ENCODE results near the gene TAP2.
A peak's percentile ranks its signal among the peaks of the same experiment; 100 is the strongest.

The TAP2 gene

DNA sequence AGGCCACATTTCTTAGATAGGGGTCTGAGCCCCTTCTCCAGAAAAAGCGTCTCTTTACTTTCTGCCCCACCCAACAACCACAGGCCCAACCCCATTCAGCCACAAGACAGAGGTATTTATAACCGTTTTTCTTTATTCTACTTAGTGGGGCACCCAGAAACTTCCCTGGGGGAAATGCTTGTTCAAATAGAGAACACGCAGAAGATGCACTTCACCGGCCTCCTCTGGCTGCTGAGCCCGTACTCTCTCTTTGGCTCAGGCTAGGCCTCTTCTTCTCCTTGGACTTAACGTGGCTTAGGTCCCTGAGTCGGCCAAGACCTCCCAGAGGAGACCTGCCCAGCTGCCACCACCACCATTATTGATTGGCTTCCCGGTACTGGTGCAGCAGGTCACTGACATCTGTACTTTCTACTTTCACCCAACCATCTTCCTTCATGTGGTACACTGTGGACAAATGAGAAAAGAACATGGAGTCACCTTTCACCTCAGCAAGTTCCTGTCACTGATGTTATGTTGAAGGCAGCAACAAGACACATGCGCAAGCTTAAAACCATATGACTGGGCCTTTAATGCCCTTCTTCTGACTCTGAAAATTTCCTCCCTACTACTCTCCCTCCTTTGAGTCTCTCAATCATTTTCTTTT is 2.2 kb upstream of the TAP2 start:
- Histone ChIP-seq H3K27ac (peak overlapping the region in 6 of 21 experiments; percentile 13 to 100 (median 60)), H3K4me3 (no peak overlapping the region)

DNA sequence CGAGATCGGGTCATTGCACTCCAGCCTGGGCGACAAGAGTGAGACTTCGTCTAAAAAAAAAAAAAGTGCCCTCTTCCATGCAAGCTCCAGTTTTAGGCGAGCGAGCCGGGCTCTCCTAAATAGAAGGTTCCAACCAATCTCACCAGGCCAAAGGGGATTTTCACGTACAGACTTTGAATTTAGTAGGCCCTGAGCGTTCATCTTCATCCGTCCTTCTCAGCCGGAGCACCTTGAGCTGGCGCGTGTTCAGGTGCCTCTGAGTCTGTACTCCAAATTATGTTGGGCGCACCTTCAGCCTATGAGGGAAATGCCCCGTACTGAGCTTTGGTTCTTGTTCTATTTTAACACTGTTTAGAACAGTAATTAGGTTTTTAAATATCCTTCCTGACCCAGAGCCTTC is 817 bp upstream of the TAP2 start:
- peak overlapping the region in 20 of 21 experiments; percentile 16 to 100 (median 90) for H3K27ac ChIP-seq
- H3K4me3 ChIP-seq: no peak overlapping the region

DNA sequence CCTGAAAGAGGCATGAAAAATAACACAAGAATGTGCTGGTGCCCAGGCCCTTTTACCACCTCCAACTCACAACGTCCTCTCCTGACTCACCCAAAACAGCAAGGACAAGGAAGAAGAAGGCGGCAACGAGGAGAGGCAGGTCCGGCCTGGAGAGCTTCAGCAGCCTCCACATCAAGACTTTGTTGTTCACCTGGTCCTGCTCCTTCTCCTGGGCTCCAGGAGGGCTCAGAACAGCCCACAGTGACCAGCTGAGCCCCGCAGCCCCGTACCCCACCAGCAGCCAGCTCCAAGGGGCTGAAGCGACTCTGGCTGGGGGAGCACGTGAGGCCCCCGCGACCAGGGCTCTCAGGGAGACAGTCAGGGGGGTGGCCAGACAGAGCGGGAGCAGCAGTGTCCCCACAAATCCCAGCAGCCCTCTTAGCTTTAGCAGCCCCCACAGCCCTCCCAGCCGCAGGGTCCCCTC is 857 bp downstream of the TAP2 start:
- peak overlapping the region; percentile 0 to 100 (median 91) for H3K27ac ChIP-seq

DNA sequence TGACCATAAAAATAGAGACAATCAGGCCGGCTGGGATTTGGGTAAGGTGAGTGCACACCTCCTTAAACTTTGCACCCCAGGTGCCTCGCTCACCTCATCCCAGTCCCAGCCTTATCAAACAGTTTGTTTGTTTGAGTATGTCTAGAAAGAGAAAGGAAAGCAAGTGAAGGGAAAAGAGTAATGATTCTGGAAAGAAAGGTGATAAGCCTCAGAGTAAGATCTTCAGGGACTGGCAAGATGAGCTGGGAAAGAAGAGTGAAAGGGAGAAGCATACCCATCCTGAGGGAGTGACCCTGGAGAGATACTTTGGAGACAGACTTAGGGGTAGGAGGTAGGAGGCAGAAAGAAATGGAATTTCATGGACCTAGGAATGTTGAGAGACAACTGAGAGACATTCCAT is 1.7 kb downstream of the TAP2 start:
- no peak overlapping the region for H3K4me3 ChIP-seq
- peak overlapping the region in 1 of 21 experiments; percentile 96 for H3K27ac ChIP-seq

More for the DNA sequence above, 857 bp downstream of the TAP2 start:
- H3K4me3 ChIP-seq: peak overlapping the region; percentile 60 to 99 (median 81)

DNA sequence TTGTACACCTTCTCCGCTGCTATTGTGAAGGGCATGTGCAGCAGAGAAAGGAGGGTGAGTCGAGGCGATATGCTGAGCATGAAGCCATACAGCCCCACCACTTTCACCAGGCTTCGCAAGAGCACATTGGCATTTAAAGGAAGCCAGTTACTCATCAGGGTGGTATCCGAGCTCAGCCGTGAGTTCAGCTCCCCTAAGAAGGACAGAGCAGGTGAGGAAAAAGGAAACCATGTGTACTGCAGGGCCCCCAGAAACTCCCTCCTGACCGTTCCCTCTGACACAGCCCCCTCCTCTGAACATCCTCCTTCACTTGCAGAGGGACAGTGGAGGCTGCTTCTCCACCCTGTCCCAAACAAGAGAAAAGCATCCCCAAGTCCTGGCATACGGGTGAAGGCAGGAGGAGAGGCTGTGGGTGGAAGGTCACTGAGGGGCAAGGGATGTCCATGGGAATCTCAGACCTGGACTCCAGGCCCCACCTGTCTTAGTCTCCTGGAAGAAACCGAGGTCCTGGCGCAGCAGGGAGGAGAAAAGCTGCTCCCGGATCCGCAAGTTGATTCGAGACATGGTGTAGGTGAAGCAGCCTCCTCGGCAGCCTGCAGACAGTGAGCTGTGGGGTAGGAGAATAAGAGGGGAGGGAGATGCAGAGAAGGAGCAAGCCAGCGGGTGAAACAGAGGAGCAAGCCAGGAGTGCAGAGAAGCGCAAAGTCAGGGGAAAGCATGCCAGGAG is 3.2 kb downstream of the TAP2 start:
- H3K4me3 ChIP-seq: no peak overlapping the region
- no peak overlapping the region for H3K27ac ChIP-seq

DNA sequence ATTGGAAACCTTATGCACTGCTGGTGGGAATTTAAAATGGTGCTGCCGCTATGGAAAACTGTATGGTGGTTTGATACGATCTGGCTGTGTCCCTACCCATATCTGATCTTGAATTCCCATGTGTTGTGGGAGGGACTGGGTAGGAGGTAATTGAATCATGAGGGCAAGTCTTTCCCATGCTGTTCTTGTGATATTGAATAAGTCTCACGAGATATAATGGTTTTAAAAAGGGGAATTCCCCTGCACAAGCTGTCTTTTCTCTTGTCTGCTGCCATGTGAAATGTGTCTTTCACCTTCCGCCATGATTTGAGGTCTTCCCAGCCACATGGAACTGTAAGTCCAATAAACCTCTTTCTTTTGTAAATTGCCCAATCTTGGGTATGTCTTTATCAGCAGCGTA is 4.9 kb downstream of the TAP2 start:
- Histone ChIP-seq H3K27ac (no peak overlapping the region), H3K4me3 (no peak overlapping the region)

DNA sequence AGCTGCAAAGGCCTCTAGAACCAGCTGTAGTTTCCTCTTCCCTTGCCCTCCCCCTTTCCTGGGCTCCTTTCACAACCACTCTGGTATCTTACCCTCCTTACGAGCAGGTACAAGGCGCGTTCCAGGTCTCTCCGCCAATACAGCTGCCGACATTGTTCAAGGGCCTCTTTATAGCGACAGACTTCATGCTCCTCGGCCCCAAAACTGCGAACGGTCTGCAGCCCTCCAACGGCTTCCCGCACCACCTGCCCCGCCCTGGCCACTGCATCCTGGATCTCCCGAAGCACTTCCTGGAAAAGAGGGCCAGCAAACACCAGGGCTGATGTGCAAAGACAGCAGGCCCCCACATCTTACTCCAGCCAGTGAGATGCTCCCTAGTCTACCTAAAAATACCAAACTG is 6.0 kb downstream of the TAP2 start:
- no peak overlapping the region for H3K27ac ChIP-seq
- H3K4me3 ChIP-seq: no peak overlapping the region

DNA sequence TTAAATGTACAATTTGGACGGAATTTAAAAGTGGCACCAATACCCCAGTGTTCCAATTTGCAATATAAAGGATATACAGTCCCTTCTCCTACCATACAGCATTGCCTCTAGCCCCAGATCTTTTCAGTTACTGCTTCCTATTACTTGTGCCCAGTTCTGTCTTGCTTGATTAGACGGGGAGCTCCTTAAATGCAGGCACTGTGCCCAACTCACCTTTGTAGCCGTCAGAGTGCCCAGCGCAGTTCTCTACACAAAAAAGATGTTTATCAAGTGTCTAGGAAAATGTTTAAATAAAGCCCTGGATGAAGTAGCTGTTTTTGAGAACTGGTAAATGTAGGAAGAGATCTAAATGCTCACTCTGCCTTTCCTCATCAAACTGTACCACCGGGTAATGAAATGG is 7.6 kb downstream of the TAP2 start:
- Histone ChIP-seq H3K4me3 (no peak overlapping the region), H3K27ac (no peak overlapping the region)

DNA sequence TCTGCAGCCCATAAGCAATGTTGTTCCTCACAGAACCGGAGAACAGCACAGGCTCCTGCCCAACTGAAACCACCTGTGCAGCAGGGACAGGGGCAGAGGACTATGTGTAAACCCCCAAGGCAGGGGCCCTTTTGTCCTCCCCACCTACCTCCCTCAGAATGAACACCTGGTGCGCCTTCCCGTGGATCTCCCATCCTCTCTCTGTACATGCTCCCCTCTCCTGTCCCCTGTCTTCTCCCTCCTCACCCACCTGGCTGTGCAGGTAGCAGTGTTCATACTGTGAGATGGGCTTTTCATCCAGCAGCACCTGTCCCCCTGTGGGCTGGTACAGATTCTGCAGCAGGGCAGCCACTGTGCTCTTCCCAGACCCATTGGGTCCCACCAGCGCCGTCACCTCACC is 8.5 kb downstream of the TAP2 start:
- H3K27ac ChIP-seq: no peak overlapping the region
- H3K4me3 ChIP-seq: no peak overlapping the region

DNA sequence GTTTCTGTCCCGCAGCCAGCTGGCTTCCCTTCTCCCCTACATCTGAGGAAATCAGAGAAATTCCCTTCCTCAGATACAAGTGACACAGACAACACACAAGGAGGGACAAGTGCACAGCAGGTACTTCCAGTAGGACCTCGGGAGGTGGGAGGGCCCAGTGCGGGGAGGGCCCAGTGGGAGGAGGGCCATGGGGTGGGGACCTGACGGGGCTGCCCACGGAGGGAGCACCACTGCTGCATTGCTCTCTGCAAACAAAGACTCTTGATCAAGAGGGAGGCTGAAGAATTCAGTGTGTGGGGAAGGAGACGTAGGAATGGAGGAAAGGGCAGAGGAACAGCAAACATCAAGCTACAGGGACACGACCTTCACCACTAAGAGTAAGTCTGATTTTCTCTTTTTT is 9.0 kb downstream of the TAP2 start:
- H3K4me3 ChIP-seq: no peak overlapping the region

DNA sequence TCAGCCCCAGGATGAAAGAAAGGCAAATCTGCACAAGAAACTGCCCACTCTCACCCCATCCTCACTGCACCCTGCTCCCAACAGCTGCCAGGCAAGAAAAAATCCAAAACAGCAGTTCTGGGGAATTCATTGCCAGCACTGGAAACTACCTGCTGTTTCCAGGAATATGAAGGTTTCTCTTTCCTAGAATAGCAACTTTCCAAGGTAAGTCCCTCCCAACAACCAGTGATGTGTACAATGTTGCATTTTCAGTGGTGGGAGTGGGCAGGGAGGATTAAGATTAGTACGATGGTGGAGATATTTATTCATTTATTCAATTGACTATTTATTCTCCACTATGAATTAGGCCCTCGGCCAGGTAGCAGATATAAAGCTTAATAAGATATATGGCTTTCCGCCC is 11.5 kb downstream of the TAP2 start:
- no peak overlapping the region for H3K27ac ChIP-seq

More for the DNA sequence above, 9.0 kb downstream of the TAP2 start:
- H3K27ac ChIP-seq: no peak overlapping the region

DNA sequence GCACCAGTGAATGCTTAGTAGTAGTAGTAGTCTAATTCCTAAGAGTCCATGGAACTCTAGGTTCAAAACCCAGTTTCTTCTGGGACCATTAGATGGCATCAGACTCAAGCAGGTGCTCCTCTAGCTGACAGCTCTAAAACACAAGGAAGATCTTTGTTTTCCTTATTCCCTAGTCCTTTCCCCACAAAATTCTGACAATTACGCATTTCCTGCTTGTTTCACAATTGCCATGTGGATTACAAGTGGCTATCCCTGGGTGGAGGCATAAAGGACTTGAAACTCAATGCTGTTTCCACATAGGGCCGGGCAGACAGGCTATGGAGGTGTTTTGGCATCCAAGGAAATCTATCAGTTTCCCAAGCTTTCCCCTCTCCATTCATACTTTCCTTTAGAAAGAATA is 12.6 kb downstream of the TAP2 start:
- H3K4me3 ChIP-seq: no peak overlapping the region
- peak overlapping the region in 3 of 21 experiments; percentile 12 to 21 (median 17) for H3K27ac ChIP-seq

More for the DNA sequence above, 11.5 kb downstream of the TAP2 start:
- H3K4me3 ChIP-seq: no peak overlapping the region

DNA sequence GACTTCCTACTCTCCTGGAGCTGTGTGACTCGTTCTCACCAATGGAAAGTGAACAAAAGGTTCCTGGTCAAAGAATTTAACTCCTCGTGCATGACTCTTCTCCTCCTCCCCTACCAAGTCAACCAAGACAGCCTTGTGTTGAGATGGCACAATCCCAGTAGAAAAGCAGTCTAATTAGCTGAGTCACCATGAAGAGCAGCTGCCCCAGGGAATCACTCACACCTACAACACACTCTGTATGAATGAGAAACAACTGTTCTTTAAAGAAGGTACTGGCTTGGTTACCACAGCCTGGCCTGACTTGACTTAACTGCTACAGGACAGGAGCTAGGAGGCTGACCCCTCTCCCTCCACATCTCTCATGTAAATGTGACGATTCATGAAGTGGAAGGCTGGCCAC is 18.8 kb downstream of the TAP2 start:
- H3K27ac ChIP-seq: peak overlapping the region in 1 of 21 experiments; percentile 31

DNA sequence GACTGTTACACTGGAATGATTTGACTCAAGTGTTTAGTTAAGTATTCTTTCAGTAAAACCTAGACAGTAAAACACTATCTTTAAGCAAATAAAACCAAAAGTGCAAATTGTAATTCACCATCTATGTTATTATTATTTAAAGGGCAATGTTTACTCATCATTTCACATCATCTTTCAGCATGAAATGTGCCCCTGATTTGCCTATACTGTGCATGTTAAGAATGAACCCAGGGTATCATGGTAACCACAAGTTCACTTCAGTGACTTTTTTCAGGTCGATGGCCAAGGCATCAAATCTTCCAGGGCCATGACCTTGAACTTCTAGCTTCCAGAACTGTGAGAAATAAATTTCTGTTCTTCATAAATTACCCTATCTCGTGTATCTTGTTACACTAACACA is 19.7 kb downstream of the TAP2 start:
- no peak overlapping the region for H3K4me3 ChIP-seq
- H3K27ac ChIP-seq: peak overlapping the region in 1 of 21 experiments; percentile 31

More for the DNA sequence above, 18.8 kb downstream of the TAP2 start:
- no peak overlapping the region for H3K4me3 ChIP-seq

DNA sequence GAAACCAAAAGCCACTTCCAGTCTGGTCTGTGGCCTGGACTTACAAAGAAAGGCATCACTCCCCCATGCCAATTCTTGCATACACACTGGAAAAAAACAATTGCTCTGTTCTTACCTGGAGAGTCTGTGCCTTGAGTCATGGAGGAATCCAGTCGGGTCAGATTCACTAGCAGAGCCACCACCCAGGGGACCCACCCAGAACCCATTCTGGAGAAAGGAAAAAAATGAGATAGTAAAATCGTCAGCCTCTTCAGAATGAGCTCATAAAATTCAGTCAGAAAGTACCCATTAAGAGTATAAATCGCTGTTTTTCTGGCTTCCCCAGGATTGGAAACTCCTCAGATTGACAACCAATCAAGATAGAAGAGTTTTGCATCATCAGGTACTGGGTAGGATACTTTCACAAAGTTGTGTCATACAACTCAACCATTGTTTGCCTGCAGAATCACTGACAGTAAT is 21.8 kb downstream of the TAP2 start, which contains the start of gene HLA-DOB:
TSS of gene HLA-DOB (minus strand) at position 257 of the 459 bp plus-strand sequence. CDS start at position 206, 51 bp downstream.
- Histone ChIP-seq H3K27ac (peak within 1 kb of the TSS in 18 of 21 experiments; percentile 30 to 74 (median 64)), H3K4me3 (peak within 1 kb of the TSS in 4 of 7 experiments; percentile 0 to 14 (median 1))

DNA sequence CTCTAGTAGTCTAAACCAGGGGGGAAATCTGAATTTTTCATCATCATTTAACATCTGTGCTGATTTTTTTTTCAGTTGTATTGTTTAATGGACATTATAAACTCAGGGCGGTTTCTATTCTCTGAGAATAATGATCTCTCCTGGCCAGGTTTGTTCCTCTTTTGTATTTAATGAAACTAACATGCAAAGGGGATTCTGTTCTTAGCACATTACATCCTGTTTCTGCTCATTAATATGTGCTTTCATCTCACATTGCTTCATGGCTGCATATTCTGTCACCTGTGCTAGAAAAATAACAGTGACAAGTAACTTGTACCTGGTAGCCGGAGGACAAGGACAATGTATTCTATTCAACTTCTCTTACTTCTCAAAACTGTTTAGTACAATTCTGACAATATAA is 22.5 kb downstream of the TAP2 start:
- H3K27ac ChIP-seq: peak overlapping the region in 18 of 21 experiments; percentile 30 to 74 (median 64)
- peak overlapping the region in 1 of 7 experiments; percentile 14 for H3K4me3 ChIP-seq

DNA sequence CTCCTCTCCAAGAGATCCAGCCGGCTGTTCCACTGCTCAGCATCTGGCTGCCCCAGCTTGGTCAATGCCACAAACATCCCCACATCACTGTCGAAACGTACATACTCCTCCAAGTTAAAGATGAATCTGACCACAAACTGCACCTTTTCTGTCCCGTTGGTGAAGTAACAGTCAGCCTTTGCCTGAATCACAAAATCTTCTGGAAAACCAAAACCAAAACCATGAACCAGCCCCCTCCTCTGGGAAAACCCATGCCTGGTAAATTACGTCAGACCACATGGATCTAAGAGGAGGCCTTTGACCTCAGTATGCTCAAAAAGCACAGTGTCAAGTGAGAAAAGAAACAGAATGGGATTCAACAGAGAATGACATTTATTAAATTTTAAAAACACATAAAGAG is 23.4 kb downstream of the TAP2 start:
- Histone ChIP-seq H3K27ac (peak overlapping the region in 4 of 21 experiments; percentile 65 to 71 (median 68)), H3K4me3 (no peak overlapping the region)

DNA sequence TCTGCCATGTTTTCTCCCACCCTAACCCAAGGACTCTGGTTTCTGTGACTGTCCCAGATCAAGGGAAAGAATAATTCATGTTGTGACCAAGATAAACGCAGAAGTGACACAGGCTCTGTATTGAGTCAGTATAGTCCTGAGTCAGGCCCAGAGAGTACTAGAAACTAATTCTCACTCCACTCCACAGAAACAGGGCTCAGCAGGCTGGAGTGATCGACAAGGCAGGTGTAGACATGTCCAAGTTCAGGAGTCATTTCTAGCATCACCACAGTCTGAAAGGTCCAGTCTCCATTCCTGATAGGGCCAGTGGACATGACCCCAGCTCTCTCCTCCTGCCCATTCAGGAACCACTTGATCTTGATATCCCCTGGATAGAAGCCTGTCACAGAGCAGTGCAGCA is 24.4 kb downstream of the TAP2 start:
- Histone ChIP-seq H3K4me3 (no peak overlapping the region), H3K27ac (peak overlapping the region in 1 of 21 experiments; percentile 22)

DNA sequence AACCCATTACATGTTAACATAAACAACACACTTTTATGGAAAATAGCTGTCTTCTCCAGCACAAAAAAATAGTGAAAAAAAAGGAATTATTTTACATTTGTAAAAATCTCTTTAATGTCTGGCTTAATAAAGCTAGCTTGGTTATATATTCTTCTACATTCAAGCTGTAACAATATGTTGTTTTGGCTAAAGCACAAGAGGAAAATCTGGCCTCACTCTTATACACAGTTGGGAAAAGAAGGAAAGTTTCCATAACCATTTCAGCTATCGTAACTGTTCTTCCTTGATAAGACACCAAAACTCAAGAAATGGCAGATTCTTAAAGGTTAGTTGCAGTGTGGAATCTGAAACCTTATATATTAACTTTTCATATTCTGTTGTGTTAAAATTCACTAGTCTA is 29.4 kb downstream of the TAP2 start:
- Histone ChIP-seq H3K4me3 (no peak overlapping the region), H3K27ac (no peak overlapping the region)

DNA sequence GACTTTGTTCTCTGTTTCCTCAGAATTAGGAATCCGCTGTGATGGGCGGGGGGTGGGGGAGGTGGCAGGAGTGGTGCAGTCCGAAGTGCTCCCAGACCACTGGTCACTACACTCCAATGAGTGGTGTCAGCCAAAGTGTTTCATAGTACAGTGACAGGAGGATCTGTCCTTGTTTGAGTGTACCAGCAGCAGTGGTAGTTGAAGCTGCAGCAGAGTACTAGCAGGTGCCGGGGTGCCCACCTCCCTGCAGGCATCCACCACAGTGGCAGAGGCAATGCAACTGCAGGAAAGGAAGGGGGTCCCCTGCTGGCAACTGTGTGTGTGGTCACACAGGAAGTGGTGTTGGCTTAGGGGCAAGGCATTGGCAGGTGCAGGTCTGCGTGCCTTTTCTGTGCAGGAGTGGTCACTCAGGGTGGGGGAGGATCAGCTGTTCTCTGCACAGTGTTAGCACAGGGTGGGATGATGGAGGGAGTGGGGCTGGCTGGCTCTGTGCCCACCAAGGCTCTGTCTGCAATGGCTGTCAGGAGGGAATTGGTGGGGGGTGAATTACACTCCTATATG is 31.4 kb downstream of the TAP2 start:
- H3K27ac ChIP-seq: no peak overlapping the region
- H3K4me3 ChIP-seq: no peak overlapping the region
